Liver (tissue), 9 donors: ENCODE data around the gene NOVA2. TPM values are rescaled to one million over a fixed set of nuclear protein-coding genes. Genes with fewer than 3 reads are reported as not detected.

Source experiments
- DNase-seq: peaks from one replicate; pipeline ENCODE4 v3.0.0-alpha.2; 2017; ENCODE audit warnings: low spot score
- H3K27ac ChIP-seq, 2 donors: one replicate each; pipeline ENCODE4 v1.7.0; 2013; ENCODE audit warnings: inconsistent platforms in 2 of 2, low read length in 2 of 2, control low read depth in 1 of 2, low read depth in 1 of 2, mild to moderate bottlenecking in 1 of 2
- H3K27me3 ChIP-seq, 4 donors: one replicate each; pipeline versions ENCODE4 v1.6.1 to v1.7.0; 2013; ENCODE audit warnings: low read length in 3 of 4, inconsistent platforms in 1 of 4, mild to moderate bottlenecking in 1 of 4, moderate library complexity in 1 of 4; ENCODE audit not compliant: control insufficient read depth in 4 of 4, insufficient read depth in 4 of 4
- H3K36me3 ChIP-seq, 4 donors: one replicate each; pipeline versions ENCODE4 v1.6.1 to v1.7.0; 2013; ENCODE audit warnings: low read length in 3 of 4, mild to moderate bottlenecking in 3 of 4, low read depth in 1 of 4, moderate library complexity in 1 of 4; ENCODE audit not compliant: control insufficient read depth in 4 of 4, insufficient read depth in 3 of 4
- H3K4me1 ChIP-seq, 4 donors: one replicate each; pipeline versions ENCODE4 v1.6.1 to v1.7.0; 2013; ENCODE audit warnings: low read length in 3 of 4, mild to moderate bottlenecking in 3 of 4, moderate library complexity in 1 of 4; ENCODE audit not compliant: control insufficient read depth in 4 of 4, insufficient read depth in 4 of 4
- H3K4me3 ChIP-seq, 3 donors: one replicate each; pipeline versions ENCODE4 v1.6.1 to v1.7.0; 2013; ENCODE audit warnings: low read length in 3 of 3, control low read depth in 1 of 3, low read depth in 1 of 3, mild to moderate bottlenecking in 1 of 3
- H3K9ac ChIP-seq, 2 donors: one replicate each; pipeline ENCODE4 v1.7.0; 2013; ENCODE audit warnings: low read length in 2 of 2, mild to moderate bottlenecking in 2 of 2, moderate library complexity in 2 of 2, control low read depth in 1 of 2, low read depth in 1 of 2
- H3K9me3 ChIP-seq, 4 donors: one replicate each; pipeline versions ENCODE4 v1.6.1 to v1.7.0; 2013; ENCODE audit warnings: low read length in 3 of 4; ENCODE audit not compliant: control insufficient read depth in 4 of 4
- EGR1 ChIP-seq, 2 donors: IDR thresholded peaks; 2 replicates each; pipeline ENCODE4 v1.6.1; 2016 to 2018; ENCODE audit warnings: antibody characterized with exemption in 2 of 2, low read depth in 2 of 2
- FOXA1 ChIP-seq: IDR thresholded peaks from 2 replicates; pipeline ENCODE4 v1.6.1; 2016; ENCODE audit warnings: antibody characterized with exemption
- FOXA2 ChIP-seq: IDR thresholded peaks from 2 replicates; pipeline ENCODE4 v1.6.1; 2016; ENCODE audit warnings: antibody characterized with exemption
- GABPA ChIP-seq, 2 donors: IDR thresholded peaks in 1 of 2; conservative IDR thresholded peaks in 1 of 2; 2 replicates each; pipeline ENCODE4 v1.6.1; 2016; ENCODE audit warnings: antibody characterized with exemption in 2 of 2, mild to moderate bottlenecking in 1 of 2, moderate library complexity in 1 of 2
- HNF4A ChIP-seq, 2 donors: conservative IDR thresholded peaks; 2 replicates each; pipeline ENCODE4 v1.6.1; 2016; ENCODE audit warnings: antibody characterized with exemption in 2 of 2, mild to moderate bottlenecking in 2 of 2
- HNF4G ChIP-seq: IDR thresholded peaks from 2 replicates; pipeline ENCODE4 v1.6.1; 2016; ENCODE audit warnings: antibody characterized with exemption
- JUND ChIP-seq, 2 donors: IDR thresholded peaks; 2 replicates each; pipeline ENCODE4 v1.6.1; 2016; ENCODE audit warnings: antibody characterized with exemption in 2 of 2
- NR2F2 ChIP-seq: IDR thresholded peaks from 2 replicates; pipeline ENCODE4 v1.6.1; 2016; ENCODE audit warnings: antibody characterized with exemption
- RAD21 ChIP-seq, 2 donors: IDR thresholded peaks; 2 replicates each; pipeline ENCODE4 v1.6.1; 2016; ENCODE audit warnings: antibody characterized with exemption in 2 of 2, mild to moderate bottlenecking in 2 of 2
- RXRA ChIP-seq, 2 donors: IDR thresholded peaks; 2 replicates each; pipeline ENCODE4 v1.6.1; 2017 to 2018; ENCODE audit warnings: antibody characterized with exemption in 2 of 2, mild to moderate bottlenecking in 1 of 2
- ZBTB33 ChIP-seq: IDR thresholded peaks from 2 replicates; pipeline ENCODE4 v1.6.1; 2016; ENCODE audit warnings: antibody characterized with exemption
- WGBS: extraction: QIAGEN DNeasy Blood & Tissue Kit; methylation state at CpG from one replicate; pipeline ENCODE4 v1.1.7; 2013; 5-methylcytosine and 5-hydroxymethylcytosine counted together
- polyA plus RNA-seq, 2 donors: library from polyadenylated mRNA; stranded (reverse) in 1 of 2; unstranded in 1 of 2; fragments of 200-250 nt in 1 of 2; fragments of >200 nt in 1 of 2; fragmentation: Nextera tagmentation in 1 of 2; extraction: Ambion mirVana in 1 of 2; gene quantifications; one replicate each; pipeline versions ENCODE4 v1.2.1 to v1.2.3, GENCODE V29; 2013 to 2015
- total RNA-seq, 2 donors: library from RNA; depleted of rRNA; stranded (reverse); fragments of >200 nt; gene quantifications; one replicate each; pipeline ENCODE4 v1.2.3, GENCODE V29; 2014
- TF ChIP-seq, protein P1 (sequence below): IDR thresholded peaks from 2 replicates; pipeline ENCODE4 v1.6.1; 2016; ENCODE audit warnings: antibody characterized with exemption, mild to moderate bottlenecking
- TF ChIP-seq, protein P2 (sequence below): fragments of 150-350 bp; IDR thresholded peaks from 2 replicates; pipeline ENCODE4 v1.5.1; 2017; ENCODE audit warnings: improper control_type of control experiment, low read depth, low read length; ENCODE audit not compliant: missing input control
- TF ChIP-seq, protein P3 (sequence below): IDR thresholded peaks from 2 replicates; pipeline ENCODE4 v1.6.1; 2016; ENCODE audit warnings: antibody characterized with exemption
- donor health status: healthy.
- donor health status: healthy.
- donor health status: healthy.
- donor health status: healthy.
- donor health status: healthy.

NOVA2 gene
- total and polyA plus RNA-seq, 4 donors: 0.31 to 1.6 (median 0.42) TPM

GRCh38 chr19:46022431-46023310 lies 49.0 kb upstream of the NOVA2 start, which contains the start of gene PGLYRP1:
PGLYRP1 (minus strand) TSS chr19:46023053; CDS start chr19:46023021, 32 bp downstream.
- no peak for DNase-seq
- 34% methylated on average over 47 of the region's 47 CpGs for WGBS
- Histone ChIP-seq H3K9me3 (no peaks in the 10 kb centered on the region), H3K36me3 (peaks cover 0 to 5% (median 0%) of the 10 kb centered on the region in 4 donors), H3K27me3 (no peaks in the 10 kb centered on the region), H3K9ac (no peak within 1 kb of the TSS), H3K4me3 (no peak within 1 kb of the TSS), H3K4me1 (no peaks in the 10 kb centered on the region), H3K27ac (peak within 1 kb of the TSS in 1 of 2 donors; percentile 21)
- TF ChIP-seq RAD21 (IDR thresholded peaks at IDR 0.05): no peak
- TF ChIP-seq, protein P1, sequence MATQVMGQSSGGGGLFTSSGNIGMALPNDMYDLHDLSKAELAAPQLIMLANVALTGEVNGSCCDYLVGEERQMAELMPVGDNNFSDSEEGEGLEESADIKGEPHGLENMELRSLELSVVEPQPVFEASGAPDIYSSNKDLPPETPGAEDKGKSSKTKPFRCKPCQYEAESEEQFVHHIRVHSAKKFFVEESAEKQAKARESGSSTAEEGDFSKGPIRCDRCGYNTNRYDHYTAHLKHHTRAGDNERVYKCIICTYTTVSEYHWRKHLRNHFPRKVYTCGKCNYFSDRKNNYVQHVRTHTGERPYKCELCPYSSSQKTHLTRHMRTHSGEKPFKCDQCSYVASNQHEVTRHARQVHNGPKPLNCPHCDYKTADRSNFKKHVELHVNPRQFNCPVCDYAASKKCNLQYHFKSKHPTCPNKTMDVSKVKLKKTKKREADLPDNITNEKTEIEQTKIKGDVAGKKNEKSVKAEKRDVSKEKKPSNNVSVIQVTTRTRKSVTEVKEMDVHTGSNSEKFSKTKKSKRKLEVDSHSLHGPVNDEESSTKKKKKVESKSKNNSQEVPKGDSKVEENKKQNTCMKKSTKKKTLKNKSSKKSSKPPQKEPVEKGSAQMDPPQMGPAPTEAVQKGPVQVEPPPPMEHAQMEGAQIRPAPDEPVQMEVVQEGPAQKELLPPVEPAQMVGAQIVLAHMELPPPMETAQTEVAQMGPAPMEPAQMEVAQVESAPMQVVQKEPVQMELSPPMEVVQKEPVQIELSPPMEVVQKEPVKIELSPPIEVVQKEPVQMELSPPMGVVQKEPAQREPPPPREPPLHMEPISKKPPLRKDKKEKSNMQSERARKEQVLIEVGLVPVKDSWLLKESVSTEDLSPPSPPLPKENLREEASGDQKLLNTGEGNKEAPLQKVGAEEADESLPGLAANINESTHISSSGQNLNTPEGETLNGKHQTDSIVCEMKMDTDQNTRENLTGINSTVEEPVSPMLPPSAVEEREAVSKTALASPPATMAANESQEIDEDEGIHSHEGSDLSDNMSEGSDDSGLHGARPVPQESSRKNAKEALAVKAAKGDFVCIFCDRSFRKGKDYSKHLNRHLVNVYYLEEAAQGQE: no peak
- TF ChIP-seq JUND (IDR thresholded peaks at IDR 0.05): no peak

DNA sequence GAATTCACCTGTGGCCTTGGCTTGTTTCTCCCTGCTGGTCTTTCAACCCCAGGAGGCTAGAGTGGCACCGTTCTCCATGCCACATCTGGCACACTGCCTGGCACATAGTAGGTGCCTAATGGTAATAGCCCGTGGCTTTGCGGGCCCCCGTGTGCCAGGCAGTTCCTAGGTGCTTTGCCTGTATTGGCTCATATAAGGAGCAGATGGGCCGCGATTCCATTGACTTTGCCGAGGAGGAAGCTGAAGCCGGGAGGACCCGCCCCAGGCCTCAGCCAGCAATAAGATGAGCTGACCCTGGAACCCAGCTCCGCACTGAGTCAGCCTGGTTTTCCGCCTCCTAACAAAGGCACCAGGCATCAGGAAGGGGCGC lies 48.4 kb upstream of the NOVA2 start:
- TF ChIP-seq FOXA1 (no peak), NR2F2 (no peak), HNF4G (no peak), RXRA (IDR thresholded peaks at IDR 0.05) (no peak), FOXA2 (no peak)
- no peak overlapping the region for H3K4me3 ChIP-seq

DNA sequence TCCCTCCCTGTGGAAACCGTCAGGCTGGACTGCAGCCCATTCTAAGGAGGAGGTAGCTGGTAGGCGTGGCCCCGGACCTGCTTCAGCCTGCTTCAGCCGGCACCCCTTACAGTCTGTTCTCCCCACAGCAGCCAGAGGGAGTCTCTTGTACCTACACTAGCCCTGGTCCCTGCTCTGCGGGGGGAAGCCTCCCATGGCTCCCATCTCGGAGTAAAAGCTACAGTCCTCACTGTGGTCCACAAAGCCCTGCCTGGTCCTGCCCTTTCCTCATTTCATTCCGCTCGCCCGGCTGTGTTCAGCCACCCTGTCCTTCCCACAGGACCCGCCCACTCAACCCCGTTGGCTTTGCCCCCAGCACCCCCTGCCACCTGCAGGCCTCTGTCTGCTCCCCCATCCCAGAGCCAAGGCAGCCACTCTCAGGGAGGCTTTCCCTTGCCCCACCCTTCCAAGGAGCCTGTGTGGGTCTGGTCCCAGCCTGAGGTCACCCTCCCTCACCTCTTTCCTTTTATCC lies 47.9 kb upstream of the NOVA2 start:
- no peak for DNase-seq
- H3K36me3 ChIP-seq: peaks cover 0 to 5% (median 0%) of the 10 kb centered on the region in 4 donors
- no peaks in the 10 kb centered on the region for H3K27me3 ChIP-seq
- peaks cover 0 to 3% (median 0%) of the 10 kb centered on the region in 4 donors for H3K4me1 ChIP-seq
- H3K9me3 ChIP-seq: no peaks in the 10 kb centered on the region
- H3K9ac ChIP-seq: no peak overlapping the region
- peak overlapping the region in 1 of 2 donors; percentile 21 for H3K27ac ChIP-seq
- no peak overlapping the region for H3K4me3 ChIP-seq
- whole genome bisulfite sequencing: 70% methylated on average over 11 of the region's 11 CpGs
- TF ChIP-seq FOXA1: no peak
- TF ChIP-seq EGR1 (IDR thresholded peaks at IDR 0.05; ENCODE audit: low read depth in 2 of 2): no peak
- no peak for TF ChIP-seq GABPA (IDR thresholded peaks at IDR 0.05 in 1 of 2, conservative IDR thresholded peaks at IDR 0.05 in 1 of 2)
- TF ChIP-seq ZBTB33: no peak
- TF ChIP-seq, protein P1: no peak
- TF ChIP-seq HNF4A (conservative IDR thresholded peaks at IDR 0.05): no peak
- TF ChIP-seq RXRA (IDR thresholded peaks at IDR 0.05): no peak
- no peak for TF ChIP-seq NR2F2
- TF ChIP-seq, protein P2, sequence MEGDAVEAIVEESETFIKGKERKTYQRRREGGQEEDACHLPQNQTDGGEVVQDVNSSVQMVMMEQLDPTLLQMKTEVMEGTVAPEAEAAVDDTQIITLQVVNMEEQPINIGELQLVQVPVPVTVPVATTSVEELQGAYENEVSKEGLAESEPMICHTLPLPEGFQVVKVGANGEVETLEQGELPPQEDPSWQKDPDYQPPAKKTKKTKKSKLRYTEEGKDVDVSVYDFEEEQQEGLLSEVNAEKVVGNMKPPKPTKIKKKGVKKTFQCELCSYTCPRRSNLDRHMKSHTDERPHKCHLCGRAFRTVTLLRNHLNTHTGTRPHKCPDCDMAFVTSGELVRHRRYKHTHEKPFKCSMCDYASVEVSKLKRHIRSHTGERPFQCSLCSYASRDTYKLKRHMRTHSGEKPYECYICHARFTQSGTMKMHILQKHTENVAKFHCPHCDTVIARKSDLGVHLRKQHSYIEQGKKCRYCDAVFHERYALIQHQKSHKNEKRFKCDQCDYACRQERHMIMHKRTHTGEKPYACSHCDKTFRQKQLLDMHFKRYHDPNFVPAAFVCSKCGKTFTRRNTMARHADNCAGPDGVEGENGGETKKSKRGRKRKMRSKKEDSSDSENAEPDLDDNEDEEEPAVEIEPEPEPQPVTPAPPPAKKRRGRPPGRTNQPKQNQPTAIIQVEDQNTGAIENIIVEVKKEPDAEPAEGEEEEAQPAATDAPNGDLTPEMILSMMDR: no peak
- no peak for TF ChIP-seq HNF4G
- TF ChIP-seq, protein P3, sequence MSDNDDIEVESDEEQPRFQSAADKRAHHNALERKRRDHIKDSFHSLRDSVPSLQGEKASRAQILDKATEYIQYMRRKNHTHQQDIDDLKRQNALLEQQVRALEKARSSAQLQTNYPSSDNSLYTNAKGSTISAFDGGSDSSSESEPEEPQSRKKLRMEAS: no peak

More for the DNA sequence above, 48.4 kb upstream of the NOVA2 start:
- peaks cover 0 to under 1% (median 0%) of the 10 kb centered on the region in 4 donors for H3K4me1 ChIP-seq
- H3K27me3 ChIP-seq: no peaks in the 10 kb centered on the region
- no peak for DNase-seq
- no peak overlapping the region for H3K9ac ChIP-seq
- WGBS: 53% methylated on average over 12 of the region's 12 CpGs
- peak overlapping the region in 1 of 2 donors; percentile 21 for H3K27ac ChIP-seq
- peaks cover 0 to 5% (median 0%) of the 10 kb centered on the region in 4 donors for H3K36me3 ChIP-seq
- no peaks in the 10 kb centered on the region for H3K9me3 ChIP-seq
